Lower leg skin (tissue), 4 donors: Measurements from ENCODE around the gene AP3B1. TPM values are rescaled to one million over a fixed set of nuclear protein-coding genes. Genes with fewer than 3 reads are reported as not detected.

ENCODE experiments used
- DNase-seq, 2 donors: peaks; one replicate each; pipeline ENCODE4 v3.0.0-alpha.2; 2019; ENCODE audit warnings: low spot score in 2 of 2
- H3K4me3 ChIP-seq: fragments of 200-600 bp; sonication (generic); 2 replicates; pipeline ENCODE4 v1.5.1; 2017; ENCODE audit warnings: mild to moderate bottlenecking, low read depth; ENCODE audit not compliant: poor library complexity, severe bottlenecking
- CTCF ChIP-seq, 3 donors: fragments of 450-650 bp; IDR thresholded peaks; one replicate each; pipeline ENCODE4 v1.5.1; 2016; ENCODE audit warnings: antibody characterized with exemption in 3 of 3, mild to moderate bottlenecking in 3 of 3, moderate library complexity in 2 of 3
- POLR2A ChIP-seq, 2 donors: fragments of 450-650 bp; IDR thresholded peaks; one replicate each; pipeline ENCODE4 v1.6.1; 2016 to 2017; ENCODE audit warnings: antibody characterized with exemption in 2 of 2, mild to moderate bottlenecking in 1 of 2, moderate library complexity in 1 of 2
- WGBS, 2 donors: methylation state at CpG; one replicate each; pipeline ENCODE4 v1.1.5; 2018; 5-methylcytosine and 5-hydroxymethylcytosine counted together
- intact Hi-C: fragments of 100-400 bp; cut with DNase I; formaldehyde crosslinking; loops from one replicate; pipeline ENCODE4 v1.15.0; 2023; ENCODE audit warnings: low total_unique reads
- total RNA-seq, 4 donors: library from RNA; depleted of rRNA; stranded (reverse); fragments of >200 nt; gene quantifications; one replicate each; pipeline ENCODE4 v1.1.0, GENCODE V29; 2016

AP3B1 gene
- total RNA-seq, 4 donors from 2014 or later, result 23.5 to 37.7 (median 33.3) TPM

DNA sequence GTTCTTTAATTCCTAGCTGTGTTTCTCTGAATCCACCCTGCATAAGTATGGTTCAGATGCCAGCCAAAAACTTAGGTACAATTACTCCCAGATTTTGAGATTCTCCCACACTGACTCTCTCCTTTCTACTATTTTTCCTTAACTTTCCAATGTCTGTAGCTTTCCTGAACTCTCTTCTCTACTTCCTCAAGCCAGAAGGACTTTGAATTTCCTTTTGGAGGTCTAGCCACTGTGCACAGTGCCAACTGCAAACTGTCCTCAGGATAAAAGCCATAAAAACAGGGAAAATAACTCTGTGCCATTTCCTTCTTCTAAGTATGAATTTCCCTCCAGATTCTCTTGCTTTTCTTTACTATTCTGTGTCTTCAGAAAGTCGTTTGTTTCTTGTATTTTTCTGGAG, 157.2 kb downstream of the AP3B1 start:
- DNase-seq, result no peak
- WGBS, 2 donors, result 88 to 91% methylated on average over 1 of the region's 1 CpG
- intact Hi-C loops, result no loop called here
- H3K4me3 ChIP-seq, result no peak overlapping the region
- TF ChIP-seq POLR2A (IDR thresholded peaks at IDR 0.05) (no peak), CTCF (IDR thresholded peaks at IDR 0.05) (no peak)

DNA sequence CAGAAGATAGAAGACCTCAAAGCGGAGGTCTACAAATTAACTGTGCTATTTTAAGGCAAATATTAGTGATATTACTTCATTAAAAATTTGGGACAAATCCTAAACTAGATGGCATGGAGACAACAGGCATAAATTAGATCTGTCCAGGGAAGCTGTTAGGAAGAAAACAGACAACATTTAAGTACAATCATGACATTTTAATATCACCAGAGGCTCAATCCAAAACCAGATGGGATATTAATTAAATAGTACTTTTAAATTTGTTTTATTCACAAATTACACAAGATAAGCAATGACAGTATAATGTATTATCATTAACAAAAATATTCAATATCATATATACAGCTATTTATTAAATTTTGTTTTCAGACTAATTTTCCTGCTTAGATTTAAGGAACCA, 161.1 kb downstream of the AP3B1 start:
- intact Hi-C loops, result no loop called here
- TF ChIP-seq CTCF (IDR thresholded peaks at IDR 0.05) (no peak), POLR2A (IDR thresholded peaks at IDR 0.05) (no peak)
- WGBS, 2 donors, result 94 to 98% methylated on average over 1 of the region's 1 CpG
- no peak for DNase-seq
- H3K4me3 ChIP-seq, result no peak overlapping the region

DNA sequence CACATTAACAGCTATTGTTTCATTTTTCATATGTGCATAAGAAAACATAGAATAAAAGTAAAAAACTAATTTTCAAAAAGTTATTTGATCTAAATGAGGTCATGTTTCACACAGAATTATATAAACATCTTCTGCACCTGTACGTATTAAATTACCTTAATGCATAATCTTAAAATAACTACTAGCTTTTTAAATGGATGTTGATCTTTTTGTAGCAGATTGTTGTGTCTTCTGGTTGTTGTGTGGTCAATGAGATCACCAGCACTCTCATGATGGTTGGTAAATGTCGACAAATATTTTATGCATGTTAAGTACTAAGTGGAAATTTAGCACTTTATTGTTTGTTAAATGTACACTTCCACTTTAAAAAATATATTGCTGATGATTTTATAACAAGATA, 162.0 kb downstream of the AP3B1 start:
- no peak overlapping the region for H3K4me3 ChIP-seq
- no peak for TF ChIP-seq CTCF (IDR thresholded peaks at IDR 0.05)
- TF ChIP-seq POLR2A (IDR thresholded peaks at IDR 0.05), result no peak
- WGBS, 2 donors, result 96 to 99% methylated on average over 2 of the region's 2 CpGs
- DNase-seq, result no peak
- intact Hi-C loops, result no loop called here

DNA sequence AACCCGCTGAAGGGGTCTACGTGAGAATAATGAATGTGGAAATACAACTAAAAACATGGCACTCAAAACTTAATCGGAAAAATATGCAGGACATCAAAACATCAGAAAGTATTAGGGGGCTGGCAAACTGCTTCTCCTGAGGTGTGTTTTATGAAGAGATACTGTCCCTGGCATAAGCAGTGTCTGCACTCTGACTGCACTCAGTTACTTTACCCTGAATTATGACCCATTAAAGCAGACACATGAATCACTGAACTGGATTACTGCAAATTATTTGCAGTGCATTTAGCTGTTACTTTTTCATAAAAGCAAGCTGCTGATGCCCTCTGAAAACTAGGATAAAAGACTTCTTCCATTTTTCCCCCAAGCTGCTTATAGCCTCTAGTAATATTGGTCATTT, 164.9 kb downstream of the AP3B1 start:
- 81 to 89% methylated on average over 3 of the region's 3 CpGs for WGBS, 2 donors
- no peak for TF ChIP-seq POLR2A (IDR thresholded peaks at IDR 0.05)
- no peak for TF ChIP-seq CTCF (IDR thresholded peaks at IDR 0.05)
- intact Hi-C loops, result no loop called here
- DNase-seq, result no peak
- H3K4me3 ChIP-seq, result no peak overlapping the region

- TF ChIP-seq POLR2A (IDR thresholded peaks at IDR 0.05) (no peak), CTCF (IDR thresholded peaks at IDR 0.05) (no peak)
- no peak for DNase-seq
- H3K4me3 ChIP-seq, result no peak overlapping the region
- WGBS, 2 donors, result 93 to 96% methylated on average over 3 of the region's 3 CpGs
- intact Hi-C loops, result no loop called here
These were observed 166.6 kb downstream of the AP3B1 start for GRCh38 chr5:78127875-78128274.

DNA sequence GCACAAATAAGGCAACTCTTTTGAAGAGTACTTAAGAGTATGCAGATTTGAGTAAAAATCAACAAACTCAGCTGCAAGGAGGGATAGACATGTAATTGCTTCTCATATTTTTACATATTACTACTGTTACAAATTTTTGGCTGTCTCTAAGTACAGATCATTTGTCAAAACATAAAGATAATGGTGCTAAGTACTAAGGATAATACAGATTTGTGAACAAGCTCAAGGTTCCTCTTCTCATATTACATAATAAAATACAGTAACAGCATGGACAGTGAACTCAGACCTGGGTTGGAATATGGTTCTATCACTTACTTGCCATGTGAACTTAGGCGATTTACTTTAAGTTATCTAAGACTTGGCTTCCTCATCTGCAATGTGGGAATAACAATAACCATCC, 168.0 kb downstream of the AP3B1 start:
- DNase-seq, result no peak
- intact Hi-C loops, result no loop called here
- no peak for TF ChIP-seq POLR2A (IDR thresholded peaks at IDR 0.05)
- no peak for TF ChIP-seq CTCF (IDR thresholded peaks at IDR 0.05)
- 95 to 100% methylated on average over 1 of the region's 1 CpG for WGBS, 2 donors
- no peak overlapping the region for H3K4me3 ChIP-seq
